Medulla oblongata (tissue), 1 donor: ENCODE results near the gene QKI.

Experiments used
- DNase-seq: peaks from one replicate; pipeline ENCODE4 v3.0.0-alpha.2; 2015; ENCODE audit errors: extremely low spot score

The QKI gene

DNA sequence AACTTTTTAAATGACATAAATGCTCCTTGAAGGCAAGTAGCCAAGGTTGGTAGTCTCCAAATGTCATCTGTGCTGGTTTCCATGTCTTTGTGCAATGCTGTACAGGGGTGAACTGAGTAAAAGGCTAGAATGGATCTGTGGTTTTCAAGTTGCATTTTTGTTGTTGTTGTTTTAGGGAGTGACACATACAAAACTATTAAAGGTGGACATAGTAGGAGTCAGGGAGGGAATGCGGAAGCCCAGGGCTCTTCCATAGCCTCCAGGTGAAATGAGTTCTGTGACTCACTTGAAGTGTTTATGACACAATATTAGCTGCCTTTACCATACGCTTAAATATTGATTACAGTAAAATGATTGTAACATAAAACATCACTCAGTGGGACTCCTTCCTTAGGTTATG, 22.5 kb upstream of the QKI start:
- no peak for DNase-seq

DNA sequence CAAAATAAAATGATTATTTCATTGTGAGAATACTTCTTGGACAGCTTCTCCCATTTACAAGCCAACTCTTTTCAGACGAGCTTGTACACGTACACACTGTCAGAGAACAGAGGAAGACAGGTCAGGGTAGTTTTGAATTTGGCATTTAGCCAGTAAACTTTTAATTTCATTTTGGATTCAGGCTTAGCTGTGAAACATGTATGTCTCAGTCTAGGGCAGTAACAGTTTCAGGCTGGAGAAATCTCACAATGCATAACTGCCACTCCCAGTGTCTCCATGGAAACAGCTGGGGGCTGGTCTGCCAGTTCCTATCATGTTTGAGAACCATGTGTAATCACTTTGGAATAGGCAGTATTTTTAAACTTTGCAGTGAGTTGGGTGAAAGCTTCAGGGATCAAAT, 22.0 kb upstream of the QKI start:
- no peak for DNase-seq

DNA sequence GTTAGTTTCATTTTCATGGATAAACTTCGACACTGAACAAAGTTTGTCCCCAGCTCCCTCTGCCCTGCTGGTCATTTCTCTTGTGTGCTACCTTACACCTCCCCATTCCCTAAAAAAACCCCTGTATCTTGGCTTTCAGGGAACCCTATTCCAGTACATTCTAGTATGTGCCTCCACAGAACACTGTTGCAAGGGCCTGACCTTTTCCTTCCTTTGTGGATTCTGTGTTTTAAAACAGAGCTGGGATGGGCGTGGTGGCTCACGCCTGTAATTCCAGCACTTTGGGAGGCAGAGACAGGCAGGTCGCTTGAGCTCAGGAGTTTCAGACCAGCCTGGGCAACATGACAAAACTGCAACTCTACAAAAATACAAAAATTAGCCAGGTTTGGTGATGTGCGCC, 20.6 kb upstream of the QKI start:
- DNase-seq, result no peak

DNA sequence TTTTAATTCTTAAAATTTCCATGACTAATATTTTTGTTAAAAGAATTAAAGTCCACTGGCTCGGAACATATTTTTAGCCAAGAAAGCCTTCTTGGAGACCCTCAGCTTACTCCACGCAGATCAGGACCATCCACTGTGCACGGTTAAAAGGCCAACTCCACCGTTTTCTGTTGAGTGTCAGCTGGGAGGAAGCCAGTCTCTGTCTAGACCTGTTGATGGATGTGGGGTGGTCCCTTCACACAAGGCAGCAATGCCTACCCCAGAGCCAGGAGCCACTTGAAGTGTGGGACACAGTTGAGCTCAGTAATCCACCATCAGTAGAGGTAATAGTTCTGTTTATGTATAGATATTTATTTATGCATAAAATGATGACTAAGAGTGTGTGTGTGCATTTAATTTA, 19.9 kb upstream of the QKI start:
- no peak for DNase-seq

DNA sequence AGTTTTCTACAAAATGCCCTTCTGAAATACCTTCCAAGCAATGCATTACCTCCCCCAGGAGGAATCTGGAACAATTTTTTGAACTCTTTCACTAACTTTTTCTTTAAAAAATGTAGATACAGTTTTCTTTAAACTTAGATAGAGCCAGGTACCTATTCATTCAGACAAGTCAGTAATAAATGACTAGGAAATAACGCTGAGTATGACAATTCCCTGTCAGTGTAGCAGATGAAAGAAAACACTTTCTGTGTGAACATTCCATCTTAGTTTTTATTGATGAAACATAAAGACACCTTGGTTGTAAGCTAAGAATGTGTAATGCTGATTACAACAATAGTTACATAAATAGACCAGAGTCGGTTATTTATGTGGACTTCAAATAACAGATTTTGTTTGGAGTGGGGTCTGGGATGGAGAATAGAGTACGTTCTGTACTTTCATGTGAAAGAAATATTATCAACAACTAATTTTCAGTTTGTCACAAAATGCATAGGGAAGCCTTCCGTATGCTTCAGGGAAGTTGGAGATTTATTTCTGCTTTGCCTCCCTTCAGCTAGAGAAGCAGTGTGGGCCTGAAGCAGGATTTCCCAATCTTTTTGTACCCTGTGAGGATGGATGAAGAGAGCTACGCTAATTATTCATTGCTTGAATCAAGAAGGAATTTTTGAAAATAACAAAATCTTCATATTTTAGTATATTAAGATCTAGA, 19.2 kb upstream of the QKI start:
- peak; percentile 44 for DNase-seq

DNA sequence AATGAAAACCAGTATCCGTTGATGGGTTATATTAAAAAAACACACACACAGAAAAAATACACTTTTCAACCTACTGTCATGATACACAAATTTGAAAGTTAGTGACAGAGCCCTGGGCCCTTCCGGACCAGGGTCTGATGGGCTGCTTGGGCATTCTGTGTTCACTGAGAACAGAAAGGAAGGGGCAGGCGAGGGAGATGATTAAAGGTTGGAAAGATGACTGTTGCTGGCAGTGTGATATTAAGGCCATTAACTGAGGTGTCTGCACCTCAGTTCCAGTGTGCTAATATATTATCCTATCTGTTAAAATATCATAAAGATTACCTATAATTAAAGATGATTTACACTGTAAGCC, 18.7 kb upstream of the QKI start:
- peak; percentile 33 for DNase-seq

DNA sequence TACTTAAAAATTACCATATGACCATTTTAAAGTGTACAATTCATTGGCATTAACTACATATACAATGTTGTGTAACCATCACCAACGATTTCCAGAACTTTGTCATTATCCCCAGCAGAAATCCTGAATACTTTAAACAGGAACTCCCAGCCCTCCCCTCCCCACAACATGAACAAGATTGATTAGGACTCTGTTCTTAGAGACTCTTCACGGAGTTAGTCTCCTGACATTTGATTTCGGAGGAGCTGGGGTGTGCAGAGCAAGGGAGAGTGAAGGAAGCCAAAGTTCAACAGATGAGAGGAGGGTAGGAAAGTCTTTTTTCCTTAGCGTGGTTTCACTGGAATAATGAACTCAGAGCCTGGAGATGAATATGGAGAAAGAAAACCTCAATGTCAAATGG, 17.2 kb upstream of the QKI start:
- DNase-seq, result peak; percentile 47

DNA sequence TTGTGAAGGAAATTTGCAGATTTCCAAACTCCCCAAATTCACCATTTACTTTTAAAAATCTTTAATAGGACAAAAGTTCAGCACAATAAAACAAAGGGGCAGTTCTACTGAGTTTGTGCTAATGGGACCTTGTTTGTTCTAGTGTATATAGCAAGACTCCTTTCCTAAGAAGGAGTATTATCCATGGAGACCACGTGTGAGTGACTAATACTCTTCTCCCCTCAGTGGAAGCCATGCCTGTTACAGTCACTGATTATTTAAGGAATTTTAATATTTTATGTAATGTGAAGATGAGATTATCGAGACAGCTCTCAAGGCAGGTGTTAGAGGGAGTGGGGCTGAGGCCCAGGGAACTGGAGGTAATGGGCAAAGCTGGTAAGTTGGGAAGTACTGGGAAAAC, 16.4 kb upstream of the QKI start:
- DNase-seq, result peak; percentile 42

DNA sequence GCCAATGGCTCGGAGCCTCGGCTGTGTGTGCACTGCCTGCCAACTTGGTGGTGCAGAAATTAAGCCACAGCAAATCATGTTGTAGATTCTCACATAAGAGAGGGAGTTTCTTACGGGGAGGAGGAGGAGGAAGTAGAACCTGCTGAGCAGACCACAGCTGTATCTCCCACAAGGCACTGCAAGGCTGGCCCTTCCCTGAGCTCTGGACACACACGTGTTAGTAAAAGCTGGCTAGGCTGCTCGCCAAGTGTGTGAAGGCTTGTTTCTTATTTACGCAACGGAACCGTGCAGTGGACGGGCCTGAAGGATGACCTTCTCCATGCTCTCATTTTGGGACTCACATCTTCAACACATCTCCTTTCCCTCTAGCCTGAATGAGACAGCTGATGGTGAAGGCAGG, 15.7 kb upstream of the QKI start:
- DNase-seq, result peak; percentile 82

DNA sequence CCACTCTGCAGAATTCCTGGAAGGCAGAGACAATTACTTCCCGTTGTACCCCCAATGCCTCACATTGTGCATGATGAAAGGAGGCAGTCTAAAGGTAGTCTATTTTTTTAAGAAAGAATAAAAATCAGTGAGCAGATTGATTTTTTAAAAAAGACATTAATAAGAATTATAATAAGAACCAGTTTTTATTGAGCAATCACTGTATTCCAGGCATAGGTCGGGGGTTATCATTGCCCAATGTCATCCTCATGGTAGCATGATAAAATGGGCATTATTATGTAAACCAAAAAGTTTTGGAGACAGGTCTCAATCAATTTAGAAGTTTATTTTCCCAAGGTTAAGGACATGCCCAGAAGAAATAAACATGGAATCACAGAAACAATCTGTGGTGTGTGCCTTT, 14.0 kb upstream of the QKI start:
- DNase-seq, result no peak

DNA sequence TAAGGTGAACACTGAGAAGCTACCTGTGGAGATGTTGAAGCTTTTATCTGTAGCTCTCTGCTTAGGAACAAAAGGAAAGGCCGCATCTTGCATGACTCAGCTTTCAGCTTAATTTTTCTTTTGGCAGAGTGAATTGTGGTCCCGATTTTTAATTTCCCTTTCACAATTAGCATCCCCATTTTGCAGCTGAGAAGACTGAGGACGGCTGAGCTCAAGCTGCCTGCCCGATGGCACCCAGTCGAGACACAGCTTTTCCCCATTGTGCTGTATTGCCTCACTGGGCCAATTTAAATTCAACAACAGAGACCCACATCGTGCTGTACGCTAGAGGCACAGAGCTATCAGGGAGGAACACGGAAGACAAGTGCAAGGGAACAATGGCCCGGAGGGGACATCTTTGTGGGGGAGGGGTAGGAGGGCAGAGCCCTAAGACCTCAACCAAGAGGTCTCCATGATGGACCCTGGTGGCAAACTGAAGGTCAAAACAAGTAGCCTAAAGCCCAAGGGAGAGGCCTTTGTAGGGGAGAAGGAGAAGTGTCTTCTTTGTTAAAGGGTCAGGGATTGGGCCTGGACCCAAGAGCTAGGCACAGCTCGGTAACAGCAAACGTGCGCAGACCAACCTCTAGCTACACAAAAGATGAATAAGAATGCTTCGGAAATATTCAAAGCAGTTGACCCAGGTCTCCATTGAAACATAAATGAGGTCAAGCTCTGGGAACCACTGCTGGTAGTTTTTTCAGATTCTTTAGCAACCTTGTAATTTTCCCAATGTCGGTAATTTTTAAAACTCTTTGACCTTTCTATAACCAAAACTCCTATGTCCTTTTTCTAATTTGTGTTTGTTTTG, 13.3 kb upstream of the QKI start:
- DNase-seq, result no peak

DNA sequence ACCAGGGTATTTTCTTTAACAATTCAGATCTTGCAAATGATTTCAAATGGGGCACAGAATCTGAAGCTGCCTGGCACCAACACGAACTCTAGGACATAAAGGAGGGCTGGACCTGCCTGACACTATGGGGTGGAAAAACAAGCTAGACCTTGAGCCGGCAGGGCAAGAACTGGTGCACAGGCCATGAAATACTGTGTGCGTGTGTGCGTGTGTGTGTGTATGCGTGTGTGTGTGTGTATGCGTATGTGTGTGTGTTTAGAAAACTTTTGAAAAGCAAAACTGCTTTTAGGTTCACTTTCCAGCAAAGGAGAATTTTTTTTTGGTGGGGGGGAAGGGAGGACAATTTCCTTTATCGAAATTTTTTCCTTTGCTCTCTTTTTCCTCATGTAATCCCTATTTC, 11.9 kb upstream of the QKI start:
- DNase-seq, result no peak

DNA sequence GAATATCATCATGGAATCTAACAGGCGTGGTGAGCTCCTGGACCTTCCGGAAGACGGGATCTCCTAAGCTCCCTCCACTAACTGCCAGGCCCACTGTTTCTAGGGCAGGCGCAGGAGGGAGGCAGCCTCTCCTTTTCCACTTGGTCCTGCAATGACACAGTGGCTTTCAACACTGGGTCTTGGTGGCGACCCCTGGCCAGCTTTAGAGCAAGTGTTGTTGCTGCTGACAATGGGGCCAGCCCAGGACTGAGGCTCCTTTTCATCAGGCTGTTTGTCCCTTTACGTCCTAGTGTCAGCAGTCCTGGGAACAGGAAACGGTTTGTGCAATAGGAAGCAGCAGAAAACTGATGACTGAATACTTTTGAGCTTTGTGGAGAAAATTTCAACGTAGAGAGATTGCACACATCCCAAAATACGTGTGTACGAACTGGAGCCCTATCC, 9.7 kb upstream of the QKI start:
- peak; percentile 89 for DNase-seq

DNA sequence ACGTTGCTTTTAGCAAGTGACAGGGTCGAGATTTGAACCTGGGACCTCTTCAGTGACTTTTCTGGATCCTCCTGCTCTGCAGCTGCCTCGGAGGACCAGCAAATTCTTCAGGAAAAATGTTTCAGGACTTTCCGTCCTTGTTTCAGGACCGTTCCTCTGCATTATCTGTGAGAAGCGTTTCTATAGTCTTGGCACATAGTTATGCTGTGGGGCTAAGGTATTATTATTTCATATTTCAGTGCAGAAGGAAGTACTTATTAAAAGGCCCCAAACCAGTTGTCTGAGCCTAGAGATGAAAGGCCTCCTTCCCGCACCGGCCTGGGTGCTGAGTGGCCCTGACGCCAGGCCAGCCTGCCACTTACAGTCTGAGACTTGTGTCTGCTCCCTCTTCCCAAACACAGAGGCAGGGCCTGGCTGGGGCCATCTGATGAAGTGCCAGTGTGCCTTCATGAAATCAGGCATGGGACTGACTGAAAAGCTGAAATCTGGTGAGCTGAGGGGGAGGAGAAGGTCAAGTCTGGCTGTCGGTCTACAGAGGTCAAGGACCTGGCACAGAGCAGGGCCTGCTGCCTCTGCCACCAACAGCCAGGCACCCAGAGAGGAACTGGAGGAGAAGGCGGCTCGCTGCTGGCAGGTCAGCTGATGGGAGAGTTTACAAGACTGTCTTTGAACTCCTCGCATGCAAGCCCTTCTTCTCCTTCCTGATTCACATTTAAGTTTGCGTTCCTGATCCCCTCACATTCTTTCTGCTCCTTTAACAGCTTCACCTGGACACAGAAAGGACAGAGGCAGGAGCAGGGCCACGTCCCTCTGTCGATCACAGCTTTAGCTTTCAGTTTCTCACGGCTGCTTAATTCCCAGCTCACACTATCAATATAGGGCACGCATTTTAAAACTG, 8.9 kb upstream of the QKI start:
- peak; percentile 93 for DNase-seq

DNA sequence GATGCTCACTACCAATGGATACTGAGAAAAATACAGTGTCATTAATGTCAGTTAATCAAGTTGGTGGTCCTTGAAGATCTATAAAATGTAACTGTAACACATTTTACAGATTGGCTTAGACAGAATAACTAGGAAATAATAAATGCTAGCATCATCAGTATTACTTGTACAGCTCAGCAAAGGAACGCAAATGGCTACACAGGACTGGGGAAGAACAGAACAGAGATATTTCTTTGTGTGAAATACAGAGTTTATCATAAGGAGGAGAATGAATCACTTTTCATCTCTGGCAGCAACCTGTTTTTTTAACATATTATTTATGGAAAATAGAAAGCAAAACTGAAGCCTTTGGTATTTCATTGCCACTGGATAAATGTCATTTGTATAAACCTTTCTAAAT, 8.2 kb upstream of the QKI start:
- no peak for DNase-seq

DNA sequence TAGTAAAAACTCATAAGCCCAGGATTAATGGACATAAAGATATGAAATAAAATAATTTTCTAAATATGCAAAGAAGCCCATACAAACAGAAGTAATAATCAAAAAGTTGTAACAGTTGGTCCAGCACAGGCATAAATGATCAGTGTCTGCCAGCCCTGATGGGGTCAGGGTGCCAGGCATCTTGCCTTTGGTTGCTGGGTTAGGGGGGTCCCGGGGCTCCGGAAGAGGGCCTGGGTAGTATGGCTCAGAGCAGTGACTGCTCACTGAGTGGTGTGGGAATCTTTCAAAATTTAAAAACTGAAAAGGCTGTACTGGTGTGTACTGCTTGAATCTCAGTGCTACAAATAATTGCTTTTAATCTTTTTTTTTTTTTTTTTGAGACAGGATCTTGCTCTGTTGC, 7.7 kb upstream of the QKI start:
- no peak for DNase-seq

DNA sequence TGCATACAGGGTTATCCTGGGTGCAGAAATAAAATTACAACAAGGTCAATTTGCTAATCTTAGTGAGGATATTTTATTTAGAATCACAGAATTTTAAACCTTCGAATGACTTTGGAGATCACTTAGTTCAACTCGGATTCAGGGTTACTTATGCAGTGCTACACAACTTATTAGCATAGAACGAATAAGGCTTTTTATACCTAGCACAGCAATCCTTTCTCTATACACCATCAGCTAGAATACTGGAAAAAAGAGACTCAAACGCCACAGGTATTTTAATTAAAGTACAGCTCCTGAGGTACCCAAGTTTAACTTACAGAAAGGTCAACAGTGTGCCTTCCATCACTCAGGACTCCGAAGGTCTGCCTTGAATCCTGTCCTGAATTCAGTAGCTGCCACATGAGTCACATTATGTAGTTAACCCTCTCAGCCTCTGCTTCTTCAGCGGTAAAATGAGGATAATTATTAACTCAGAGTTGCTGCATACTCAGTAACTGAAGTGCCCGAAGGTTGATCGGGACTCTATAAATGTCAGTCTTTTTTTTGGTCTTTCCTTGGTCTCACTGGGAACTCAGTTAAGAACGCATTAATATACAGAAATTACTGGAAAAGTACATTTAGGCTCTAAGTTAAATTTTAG, 6.0 kb upstream of the QKI start:
- no peak for DNase-seq

DNA sequence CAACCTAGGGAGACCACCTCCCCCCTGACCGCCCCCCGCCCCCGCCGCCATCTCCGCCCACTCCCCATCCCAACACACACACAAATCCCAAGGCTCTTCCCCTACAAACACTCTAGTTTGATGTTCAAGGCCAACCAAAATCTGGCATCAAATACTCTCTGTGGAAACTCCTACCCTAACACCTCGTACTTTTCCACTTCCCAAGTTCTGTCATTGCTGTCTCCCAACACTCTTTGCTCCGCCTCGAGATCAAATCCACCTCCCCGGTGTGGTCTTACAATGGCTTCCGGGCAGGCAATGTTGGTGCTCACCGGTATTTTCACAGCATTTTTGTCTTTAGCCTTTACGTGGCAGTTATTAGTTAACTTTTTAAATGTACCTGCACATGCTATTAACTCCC, 4.8 kb upstream of the QKI start:
- DNase-seq, result no peak

DNA sequence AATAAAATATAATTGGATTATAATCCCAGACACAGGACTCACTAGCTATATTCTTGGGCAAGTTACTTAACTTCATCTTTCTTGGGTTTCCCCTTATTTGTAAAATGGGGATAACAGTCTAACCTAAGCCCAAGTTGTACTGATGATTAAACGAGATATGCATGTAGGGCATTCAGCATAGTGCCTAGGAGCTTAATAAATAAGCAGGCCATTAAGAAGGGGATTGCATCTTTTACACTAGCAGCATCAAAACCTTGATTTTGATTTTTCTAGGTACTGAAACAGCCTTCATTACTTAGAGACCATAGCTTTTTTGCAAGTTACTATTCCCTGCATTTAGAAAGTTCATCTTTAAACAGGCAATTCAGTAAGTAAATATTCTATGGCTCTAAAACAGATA, 2.2 kb upstream of the QKI start:
- DNase-seq, result no peak

DNA sequence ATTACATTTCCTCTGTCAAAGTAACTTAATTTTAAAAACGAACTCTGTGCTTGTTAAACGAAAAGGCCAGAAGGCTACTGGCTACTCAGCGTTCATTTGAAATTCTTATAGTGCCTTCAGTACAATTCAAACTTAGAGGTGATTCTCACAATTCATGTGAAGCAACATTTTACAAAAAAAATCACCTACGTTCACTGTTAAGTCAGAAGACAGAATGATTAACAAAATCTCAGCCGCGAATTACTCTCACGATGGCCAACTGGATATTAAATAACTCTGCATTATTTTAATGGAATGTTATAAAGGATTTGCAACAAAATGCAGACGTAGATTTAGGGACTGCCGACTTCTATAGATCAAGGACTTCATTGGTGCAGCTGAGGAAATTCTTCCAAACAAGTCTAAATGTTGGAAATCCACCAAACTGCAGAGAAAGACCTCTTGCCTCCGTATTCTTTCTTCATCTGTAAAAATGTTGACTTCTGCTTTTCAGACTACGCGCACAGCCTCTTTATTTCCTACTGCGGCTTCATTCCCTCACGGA, 1.6 kb upstream of the QKI start:
- DNase-seq, result no peak

DNA sequence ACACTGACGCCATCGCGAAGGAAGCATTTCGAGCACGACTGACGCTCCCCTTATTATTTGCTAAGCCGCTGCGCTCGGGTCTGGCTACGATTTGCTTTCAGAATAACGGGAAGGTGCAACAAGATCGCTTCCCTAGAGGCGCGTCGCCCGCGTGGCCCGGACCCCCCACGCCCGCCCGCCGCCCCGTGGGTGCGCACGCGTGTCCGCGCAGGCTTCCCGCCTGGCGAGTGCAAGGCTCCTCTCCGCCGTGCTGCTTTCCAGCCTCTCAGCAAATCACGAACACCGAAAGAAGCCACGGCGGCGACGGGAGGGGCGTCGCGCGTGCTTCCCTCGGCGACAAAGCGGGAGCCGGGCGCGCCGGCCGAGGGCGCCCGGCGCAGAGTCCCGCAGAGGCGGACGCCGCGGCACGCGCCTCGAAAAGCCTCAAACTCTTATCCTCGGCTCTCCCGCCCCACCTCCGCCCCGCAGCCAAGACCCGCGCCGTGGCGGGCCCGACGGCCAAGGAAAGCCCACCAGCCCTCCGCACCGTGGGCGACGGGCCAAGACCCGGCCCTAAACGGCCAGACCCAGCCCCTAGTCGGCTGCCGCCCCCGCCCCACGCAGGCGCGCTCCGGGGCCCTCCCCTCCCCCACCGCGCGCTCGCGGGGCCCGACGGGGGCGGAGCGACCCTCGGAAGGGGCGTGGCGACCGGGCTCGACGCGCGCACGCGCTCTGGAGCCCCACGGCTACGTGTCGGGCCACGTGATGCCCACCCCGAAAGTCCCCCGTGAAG, 987 bp upstream of the QKI start:
- DNase-seq, result peak; percentile 95
